Prostate gland (tissue), 2 donors: Measurements from ENCODE around the gene SRRD. TPM values are rescaled to one million over a fixed set of nuclear protein-coding genes. Genes with fewer than 3 reads are reported as not detected.

Experiments used
- DNase-seq: peaks from one replicate; pipeline ENCODE4 v3.0.0-alpha.2; 2019; ENCODE audit warnings: low spot score
- H3K27ac ChIP-seq, 2 donors: fragments of 200-600 bp; sonication (generic); 2 replicates each; pipeline ENCODE4 v1.5.1; 2017 to 2019
- H3K27me3 ChIP-seq: fragments of 200-600 bp; sonication (generic); replicated peaks from 2 replicates; pipeline ENCODE4 v1.5.1; 2019; ENCODE audit not compliant: insufficient read depth
- H3K36me3 ChIP-seq, 2 donors: fragments of 200-600 bp; sonication (generic); 1 replicate in 1 of 2; 2 replicates in 1 of 2; pipeline versions ENCODE4 v1.5.1 to v1.8.1; 2017 to 2019
- H3K4me1 ChIP-seq: fragments of 200-600 bp; sonication (generic); replicated peaks from 2 replicates; pipeline ENCODE4 v1.5.1; 2019
- H3K4me3 ChIP-seq, 2 donors: fragments of 200-600 bp; sonication (generic); 2 replicates each; pipeline ENCODE4 v1.5.1; 2017 to 2019
- H3K9me3 ChIP-seq: fragments of 200-600 bp; sonication (generic); 2 replicates; pipeline ENCODE4 v1.5.1; 2017
- CTCF ChIP-seq, 4 experiments: fragments of 200-600 bp in 2 of 4; fragments of 450-650 bp in 2 of 4; sonication (generic) in 2 of 4; IDR thresholded peaks; 1 replicate in 3 of 4; 2 replicates in 1 of 4; pipeline ENCODE4 v1.5.1; 2016 to 2019; ENCODE audit warnings: antibody characterized with exemption in 4 of 4, mild to moderate bottlenecking in 2 of 4, moderate library complexity in 2 of 4
- POLR2A ChIP-seq: fragments of 450-650 bp; IDR thresholded peaks from one replicate; pipeline ENCODE4 v1.6.1; 2016; ENCODE audit warnings: antibody characterized with exemption, mild to moderate bottlenecking
- POLR2AphosphoS5 ChIP-seq: sonication (generic); formaldehyde crosslinking; IDR thresholded peaks from one replicate; pipeline ENCODE4 v1.6.1; 2017; ENCODE audit warnings: antibody characterized with exemption
- WGBS: methylation state at CpG from one replicate; pipeline ENCODE4 v1.1.5; 2018; 5-methylcytosine and 5-hydroxymethylcytosine counted together
- intact Hi-C: fragments of 100-400 bp; cut with DNase I; formaldehyde crosslinking; loops from one replicate; pipeline ENCODE4 v1.14.2; 2022
- total RNA-seq, 2 donors: library from RNA; depleted of rRNA; stranded (reverse); fragments of >200 nt; gene quantifications; one replicate each; pipeline ENCODE4 v1.1.0, GENCODE V29; 2016

SRRD gene
- total RNA-seq, 2 donors from 2014 or later, result 15.2 to 24.4 TPM

DNA sequence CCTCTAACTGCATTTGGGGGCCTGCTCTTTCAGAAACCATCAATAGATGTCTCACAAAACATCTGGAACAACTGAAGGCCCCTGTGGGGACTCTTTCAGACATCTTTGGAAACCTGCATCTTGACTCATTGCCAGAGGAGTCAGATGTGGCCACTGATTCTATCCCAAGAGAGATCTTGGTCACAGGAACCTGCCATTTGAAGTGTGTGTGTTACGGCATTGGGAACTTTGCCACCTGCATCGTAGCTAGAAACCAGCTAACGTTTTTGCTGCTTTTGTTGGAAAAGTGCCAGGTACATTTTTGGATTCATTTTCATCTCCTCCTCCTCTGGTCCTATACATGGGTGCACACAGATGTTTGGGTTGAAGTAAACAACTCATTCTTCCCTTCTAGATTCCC lies 4.3 kb downstream of the SRRD start:
- no peak overlapping the region for H3K4me3 ChIP-seq
- H3K27me3 ChIP-seq, result no peaks in the 10 kb centered on the region
- DNase-seq, result no peak
- peaks cover 0 to 12% of the 10 kb centered on the region in 2 donors for H3K36me3 ChIP-seq
- H3K9me3 ChIP-seq, result no peaks in the 10 kb centered on the region
- TF ChIP-seq CTCF (IDR thresholded peaks at IDR 0.05) (no peak), POLR2A (no peak), POLR2AphosphoS5 (no peak)
- no peak overlapping the region for H3K27ac ChIP-seq
- peaks cover 7% of the 10 kb centered on the region for H3K4me1 ChIP-seq
- WGBS, result 43% methylated on average over 3 of the region's 3 CpGs
- intact Hi-C loops, result no loop called here

DNA sequence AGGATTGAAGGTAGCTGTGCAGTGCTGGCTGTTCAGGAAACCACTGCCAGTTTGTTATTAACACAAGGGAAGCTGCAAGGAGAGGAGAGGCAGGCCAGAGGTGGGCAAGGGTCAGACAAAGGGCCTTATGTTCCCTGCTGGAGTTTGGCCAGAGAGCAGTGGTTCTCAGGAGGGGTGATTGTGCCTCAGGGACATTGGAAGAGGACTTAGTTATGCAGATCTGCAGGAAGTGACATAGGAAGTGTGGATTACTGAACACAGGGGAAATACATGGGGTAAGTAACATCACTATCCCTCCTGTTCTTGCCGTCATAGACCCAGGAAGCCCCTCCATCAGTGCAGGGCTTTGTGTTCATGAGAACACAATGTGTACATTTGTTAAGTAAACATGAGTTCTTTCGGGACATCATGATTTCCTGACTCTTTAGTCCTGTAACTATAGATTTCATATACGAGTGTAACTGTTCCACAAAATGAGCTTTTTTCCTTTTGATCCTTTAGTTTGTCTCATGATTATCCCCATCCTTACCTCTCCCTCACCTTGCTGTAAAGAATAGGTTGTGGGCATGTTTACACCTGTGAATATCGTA lies 5.9 kb downstream of the SRRD start:
- DNase-seq, result no peak
- TF ChIP-seq POLR2A (no peak), POLR2AphosphoS5 (no peak), CTCF (IDR thresholded peaks at IDR 0.05) (no peak)
- peaks cover 0 to 12% of the 10 kb centered on the region in 2 donors for H3K36me3 ChIP-seq
- H3K9me3 ChIP-seq, result no peaks in the 10 kb centered on the region
- intact Hi-C loops, result no loop called here
- WGBS, result 47% methylated on average over 4 of the region's 4 CpGs
- no peaks in the 10 kb centered on the region for H3K27me3 ChIP-seq
- H3K4me1 ChIP-seq, result peaks cover under 1% of the 10 kb centered on the region
- no peak overlapping the region for H3K27ac ChIP-seq
- no peak overlapping the region for H3K4me3 ChIP-seq

DNA sequence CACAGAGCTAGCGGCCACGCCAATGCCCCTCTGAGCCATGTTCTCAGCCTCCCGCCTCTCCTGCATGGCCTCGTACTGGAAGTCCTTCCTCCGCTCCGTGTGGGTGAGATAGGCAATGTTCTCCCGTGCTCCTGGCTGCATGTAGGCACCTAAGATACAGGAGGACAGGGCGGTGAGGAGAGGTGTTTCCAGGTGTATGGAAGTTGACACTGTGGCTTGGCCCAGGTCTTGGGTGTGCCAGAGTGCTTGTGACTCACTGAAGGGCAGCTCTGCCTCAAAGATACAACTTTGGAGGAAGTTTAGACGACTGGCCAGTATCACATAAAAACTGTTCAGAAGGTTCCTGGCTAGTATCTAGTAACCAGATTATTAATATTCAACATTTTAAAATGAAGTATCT lies 8.5 kb downstream of the SRRD start:
- Histone ChIP-seq H3K27me3 (no peaks in the 10 kb centered on the region), H3K4me1 (no peaks in the 10 kb centered on the region), H3K9me3 (no peaks in the 10 kb centered on the region), H3K27ac (no peak overlapping the region), H3K4me3 (no peak overlapping the region), H3K36me3 (peaks cover 10 to 17% of the 10 kb centered on the region in 2 donors)
- WGBS, result 89% methylated on average over 9 of the region's 9 CpGs
- no peak for DNase-seq
- no peak for TF ChIP-seq POLR2AphosphoS5
- intact Hi-C loops, result no loop called here

- no peaks in the 10 kb centered on the region for H3K9me3 ChIP-seq
- DNase-seq, result no peak
These were observed 10.8 kb downstream of the SRRD start for GRCh38 chr22:26494506-26494905.

GRCh38 chr22:26496456-26496855 lies 12.8 kb downstream of the SRRD start:
- H3K4me1 ChIP-seq, result no peaks in the 10 kb centered on the region
- intact Hi-C loops, result no loop called here
- no peak for DNase-seq
- H3K9me3 ChIP-seq, result no peaks in the 10 kb centered on the region
- H3K4me3 ChIP-seq, result no peak overlapping the region
- no peak for TF ChIP-seq POLR2AphosphoS5
- no peak for TF ChIP-seq CTCF (IDR thresholded peaks at IDR 0.05)
- no peak for TF ChIP-seq POLR2A
- H3K36me3 ChIP-seq, result peaks cover 20 to 25% of the 10 kb centered on the region in 2 donors
- WGBS, result 85% methylated on average over 4 of the region's 4 CpGs
- no peaks in the 10 kb centered on the region for H3K27me3 ChIP-seq
- no peak overlapping the region for H3K27ac ChIP-seq

More at GRCh38 chr22:26494506-26494905, 10.8 kb downstream of the SRRD start:
- Histone ChIP-seq H3K36me3 (peaks cover 19 to 20% of the 10 kb centered on the region in 2 donors), H3K4me1 (no peaks in the 10 kb centered on the region), H3K4me3 (no peak overlapping the region), H3K27ac (no peak overlapping the region), H3K27me3 (no peaks in the 10 kb centered on the region)
- no peak for TF ChIP-seq POLR2A
- intact Hi-C loops, result no loop called here

- TF ChIP-seq POLR2A (no peak), CTCF (IDR thresholded peaks at IDR 0.05) (no peak)
- 93% methylated on average over 25 of the region's 25 CpGs for WGBS
- Histone ChIP-seq H3K36me3 (peaks cover 34 to 36% of the 10 kb centered on the region in 2 donors), H3K4me3 (no peak overlapping the region), H3K4me1 (no peaks in the 10 kb centered on the region), H3K27me3 (no peaks in the 10 kb centered on the region), H3K9me3 (no peaks in the 10 kb centered on the region), H3K27ac (no peak overlapping the region)
- intact Hi-C loops, result no loop called here
- no peak for DNase-seq
These were observed 15.6 kb downstream of the SRRD start for GRCh38 chr22:26499188-26499703.
